GM12878 (cell line): ENCODE data around the gene PDZD2. TPM values are rescaled to one million over a fixed set of nuclear protein-coding genes. Genes with fewer than 3 reads are reported as not detected.
"Not testable (repeated sequence)": the region's sequence is repeated elsewhere in the genome, so short reads cannot be mapped to it uniquely, and the experiment has no call there.

Experiments used
- ATAC-seq: fragments of 200-7000 bp; cut with Tn5 transposase; 3 replicates; pipeline ENCODE4 v1.9.1; 2020; ENCODE audit warnings: mild to moderate bottlenecking, moderate library complexity
- BruUV-seq: library from RNA; stranded (reverse); fragments of 400-500 nt; replicated peaks from 2 replicates; lab custom pipeline; 2021; lab: Mats Ljungman, UMichigan
- CTCF ChIA-PET: fragments of 300-600 bp; sonication (Branson Sonifier 250); formaldehyde crosslinking; extraction: SDS; loops from one replicate; lab custom pipeline; 2021; ENCODE audit warnings: inconsistent platforms; lab: Yijun Ruan, JAX
- POLR2A ChIA-PET: fragments of 350-600 bp; formaldehyde crosslinking; extraction: SDS; loops from one replicate; lab custom pipeline; 2021; ENCODE audit warnings: inconsistent platforms; lab: Charles Lee
- RAD21 ChIA-PET: fragments of 300-600 bp; sonication (Branson Sonifier 250); formaldehyde crosslinking; loops from one replicate; lab custom pipeline; 2023; ENCODE audit warnings: antibody characterized with exemption; ENCODE audit not compliant: unreplicated experiment; lab: Charles Lee
- SMC1A ChIA-PET: fragments of 300-600 bp; sonication (Branson Sonifier 250); formaldehyde crosslinking; loops from one replicate; lab custom pipeline; 2023; ENCODE audit not compliant: unreplicated experiment, uncharacterized antibody; lab: Charles Lee
- DNase-seq: peaks from one replicate; pipeline ENCODE4 v3.0.0-alpha.2; 2011; ENCODE audit warnings: low read depth, low spot score
- FAIRE-seq: peaks from 3 replicates; lab custom pipeline; 2011; peaks lifted over from hg19 to GRCh38; lab: Jason Lieb, UNC
- H2AFZ ChIP-seq: 2 replicates; pipeline ENCODE4 v1.6.0; 2011; ENCODE audit warnings: low read depth, low read length, control low read depth; ENCODE audit not compliant: control insufficient read depth
- H3K27ac ChIP-seq: 2 replicates; pipeline ENCODE4 v1.5.1; 2011; ENCODE audit warnings: control low read depth; ENCODE audit not compliant: control insufficient read depth, insufficient read depth
- H3K27me3 ChIP-seq, 2 experiments: replicated peaks in 1 of 2; 2 replicates each; pipeline versions ENCODE4 v1.6.0 to v1.6.1; 2011; ENCODE audit warnings: low read length in 1 of 2; ENCODE audit not compliant: control insufficient read depth in 2 of 2, insufficient read depth in 2 of 2
- H3K36me3 ChIP-seq, 2 experiments: 2 replicates each; pipeline ENCODE4 v1.5.1; 2011; ENCODE audit warnings: low read length in 1 of 2; ENCODE audit not compliant: control insufficient read depth in 2 of 2, insufficient read depth in 2 of 2
- H3K4me1 ChIP-seq: 2 replicates; pipeline ENCODE4 v1.6.1; 2011; ENCODE audit warnings: mild to moderate bottlenecking, low read length, moderate library complexity, mixed read lengths; ENCODE audit not compliant: control insufficient read depth, insufficient read depth
- H3K4me2 ChIP-seq: 2 replicates; pipeline ENCODE4 v1.6.0; 2011; ENCODE audit warnings: control low read depth; ENCODE audit not compliant: control insufficient read depth, insufficient read depth
- H3K4me3 ChIP-seq: fragments of 200-600 bp; sonication (generic); 2 replicates; pipeline ENCODE4 v1.5.1; 2016
- H3K79me2 ChIP-seq: 2 replicates; pipeline ENCODE4 v1.6.0; 2011; ENCODE audit warnings: low read length; ENCODE audit not compliant: control insufficient read depth, insufficient read depth
- H3K9ac ChIP-seq: 2 replicates; pipeline ENCODE4 v1.8.0; 2011; ENCODE audit warnings: low read length, control low read depth, mixed read lengths; ENCODE audit not compliant: control insufficient read depth, insufficient read depth
- H3K9me3 ChIP-seq: replicated peaks from 3 replicates; pipeline ENCODE4 v1.5.1; 2011; ENCODE audit warnings: mild to moderate bottlenecking, low read length; ENCODE audit not compliant: control insufficient read depth, insufficient read depth
- H4K20me1 ChIP-seq: 2 replicates; pipeline ENCODE4 v1.6.0; 2011; ENCODE audit not compliant: control insufficient read depth, insufficient read depth
- FOS ChIP-seq: IDR thresholded peaks from 3 replicates; pipeline ENCODE4 v1.6.1; 2011; ENCODE audit warnings: borderline replicate concordance; ENCODE audit not compliant: insufficient read length; ENCODE audit errors: extremely low read depth
- MEF2A ChIP-seq: IDR thresholded peaks from 2 replicates; pipeline ENCODE4 v1.6.1; 2011; ENCODE audit warnings: low read depth, mild to moderate bottlenecking, low read length, moderate library complexity; ENCODE audit not compliant: insufficient read depth
- MEF2B ChIP-seq: fragments of 450-650 bp; IDR thresholded peaks from 2 replicates; pipeline ENCODE4 v1.6.1; 2018; ENCODE audit warnings: mild to moderate bottlenecking, moderate library complexity; ENCODE audit not compliant: partially characterized antibody, poor library complexity, severe bottlenecking
- NBN ChIP-seq: fragments of 450-650 bp; IDR thresholded peaks from 2 replicates; pipeline ENCODE4 v1.6.1; 2016
- NFYB ChIP-seq: IDR thresholded peaks from 2 replicates; pipeline ENCODE4 v1.6.1; 2011; ENCODE audit warnings: low read depth, mild to moderate bottlenecking, low read length, improper control_type of control experiment, moderate library complexity; ENCODE audit not compliant: insufficient read depth
- PML ChIP-seq: IDR thresholded peaks from 2 replicates; pipeline ENCODE4 v1.6.1; 2012; ENCODE audit warnings: low read length, inconsistent platforms
- POU2F2 ChIP-seq: IDR thresholded peaks from 3 replicates; pipeline ENCODE4 v1.6.1; 2011; ENCODE audit warnings: low read depth, mild to moderate bottlenecking, low read length, borderline replicate concordance
- RAD51 ChIP-seq: fragments of 450-650 bp; IDR thresholded peaks from 2 replicates; pipeline ENCODE4 v1.6.1; 2016; ENCODE audit warnings: moderate library complexity, mild to moderate bottlenecking, inconsistent platforms
- ZBTB11 ChIP-seq: fragments of 450-650 bp; formaldehyde crosslinking; IDR thresholded peaks from 2 replicates; pipeline ENCODE4 v1.5.0; 2022; ENCODE audit warnings: mild to moderate bottlenecking, missing genetic modification characterization
- ZBTB40 ChIP-seq: fragments of 450-650 bp; IDR thresholded peaks from 2 replicates; pipeline ENCODE4 v1.6.1; 2016; ENCODE audit warnings: mild to moderate bottlenecking, moderate library complexity, borderline replicate concordance
- WGBS: methylation state at CpG from one replicate; pipeline ENCODE4 v1.1.6; 2016; ENCODE audit warnings: low lambda C conversion rate; ENCODE audit not compliant: insufficient replicate concordance, insufficient coverage; ENCODE audit errors: missing lambda C conversion rate; 5-methylcytosine and 5-hydroxymethylcytosine counted together
- in situ Hi-C: fragments of 300-500 bp; cut with MboI; formaldehyde crosslinking; loops from 9 replicates; pipeline ENCODE4 v1.14.3; 2018; ENCODE audit warnings: mixed read lengths
- intact Hi-C: fragments of 100-400 bp; cut with micrococcal nuclease; formaldehyde crosslinking; loops from one replicate; pipeline ENCODE4 v1.14.2; 2022; ENCODE audit not compliant: unreplicated experiment
- polyA plus RNA-seq, 11 experiments: library from polyadenylated mRNA; depleted of rRNA in 4 of 11; unstranded in 6 of 11; stranded (reverse) in 5 of 11; fragments of >200 nt; fragmentation: Nextera tagmentation in 4 of 11; fragmentation: Illumina TruSeq in 1 of 11; extraction: Ambion mirVana in 4 of 11; extraction: Trizol in 1 of 11; gene quantifications; 1 replicate in 1 of 11; 2 replicates in 10 of 11; pipeline versions ENCODE4 v1.2.1 to v1.2.3, GENCODE V29; 2011 to 2016; ENCODE audit warnings: inconsistent platforms in 2 of 11, missing spikeins in 2 of 11, low read depth in 1 of 11
- total RNA-seq, 4 experiments: library from RNA; depleted of rRNA in 3 of 4; stranded (reverse); fragments of >200 nt in 3 of 4; fragmentation: Illumina TruSeq in 1 of 4; extraction: Trizol in 1 of 4; gene quantifications; 2 replicates each; pipeline versions ENCODE4 v1.2.1 to v1.2.3, GENCODE V29; 2013 to 2021

PDZD2 gene
- total and polyA plus RNA-seq, 10 of the 15 experiments (the other 5 are each of a cell fraction or from before 2014, with no cell fraction given): 0.01 to 0.58 (median 0.29) TPM; not detected in 3

GRCh38 chr5:31602305-31602704 is 36.6 kb upstream of the PDZD2 start:
- H2AFZ ChIP-seq, POLR2A ChIA-PET, intact Hi-C loops, H3K4me3 ChIP-seq, BruUV-seq, H3K27me3 ChIP-seq, RAD21 ChIA-PET, SMC1A ChIA-PET, H3K9ac ChIP-seq, H3K36me3 ChIP-seq, H3K9me3 ChIP-seq, CTCF ChIA-PET, H3K27ac ChIP-seq, FAIRE-seq, DNase-seq, H4K20me1 ChIP-seq, H3K4me1 ChIP-seq, H3K79me2 ChIP-seq, H3K4me2 ChIP-seq, ATAC-seq, in situ Hi-C loops: not testable (repeated sequence)
- 8% methylated on average over 4 of the region's 4 CpGs for WGBS

GRCh38 chr5:31604240-31604639 is 34.7 kb upstream of the PDZD2 start:
- no peak overlapping the region for H2AFZ ChIP-seq
- RAD21 ChIA-PET: no interaction called here
- no peak overlapping the region for H3K4me2 ChIP-seq
- SMC1A ChIA-PET: interaction anchor here (0.7 kb wide), 1 partner anchor 9 kb away, joined by 4 read pairs; no protein-coding TSS in a partner anchor
- no peak overlapping the region for H3K27ac ChIP-seq
- ATAC-seq: no peak
- H3K79me2 ChIP-seq: no peaks in the 10 kb centered on the region
- no peaks in the 10 kb centered on the region for H3K9me3 ChIP-seq
- no peak for DNase-seq
- no peaks in the 10 kb centered on the region for H4K20me1 ChIP-seq
- CTCF ChIA-PET: no interaction called here
- no peaks in the 10 kb centered on the region for H3K36me3 ChIP-seq
- no peak overlapping the region for H3K9ac ChIP-seq
- intact Hi-C loops: no loop called here
- H3K4me1 ChIP-seq: no peaks in the 10 kb centered on the region
- FAIRE-seq: no peak
- POLR2A ChIA-PET: no interaction called here
- H3K4me3 ChIP-seq: no peak overlapping the region
- WGBS: 46% methylated on average over 2 of the region's 2 CpGs
- H3K27me3 ChIP-seq: no peaks in the 10 kb centered on the region; a peak in 1 of 4 replicates
- no TSS peak for BruUV-seq
- in situ Hi-C loops: no loop called here
- TF ChIP-seq ZBTB11 (CRISPR knock-in tag): no peak
- TF ChIP-seq MEF2B: no peak
- no peak for TF ChIP-seq RAD51
- TF ChIP-seq NFYB: no peak
- no peak for TF ChIP-seq FOS
- no peak for TF ChIP-seq POU2F2
- TF ChIP-seq ZBTB40: no peak
- TF ChIP-seq MEF2A: no peak
- no peak for TF ChIP-seq PML
- TF ChIP-seq NBN: no peak
